ENCODE results near the gene RIPOR2.

GRCh38 chr6:24779416-24780016 is 156.2 kb downstream of the RIPOR2 start:
- TF ChIP-seq POLR2A (IDR thresholded peaks at IDR 0.05; ENCODE audit: insufficient read depth in 1 of 2, low read depth in 2 of 2, low read length in 2 of 2): no peak
- TF ChIP-seq FOXK1 (CRISPR knock-in tag; IDR thresholded peaks at IDR 0.05; ENCODE audit: borderline replicate concordance, low read depth): no peak
- TF ChIP-seq MAX (IDR thresholded peaks at IDR 0.05): no peak
- no peak for TF ChIP-seq TCF12 (IDR thresholded peaks at IDR 0.05)
- TF ChIP-seq TCF12 (CRISPR knock-in tag; IDR thresholded peaks at IDR 0.05): no peak
- no peak; the same call in 1 of the 2 replicates for TF ChIP-seq IRF2 (CRISPR knock-in tag; IDR thresholded peaks at IDR 0.05)
